Ecto neural progenitor cell (in vitro differentiated cells): ENCODE results near the gene UQCR11.
"Not testable (repeated sequence)": the region's sequence is repeated elsewhere in the genome, so short reads cannot be mapped to it uniquely, and the experiment has no call there.

Experiments
- DNase-seq: peaks from one replicate; pipeline ENCODE4 v3.0.0-alpha.2; 2018; ENCODE audit warnings: low spot score

UQCR11 gene

DNA sequence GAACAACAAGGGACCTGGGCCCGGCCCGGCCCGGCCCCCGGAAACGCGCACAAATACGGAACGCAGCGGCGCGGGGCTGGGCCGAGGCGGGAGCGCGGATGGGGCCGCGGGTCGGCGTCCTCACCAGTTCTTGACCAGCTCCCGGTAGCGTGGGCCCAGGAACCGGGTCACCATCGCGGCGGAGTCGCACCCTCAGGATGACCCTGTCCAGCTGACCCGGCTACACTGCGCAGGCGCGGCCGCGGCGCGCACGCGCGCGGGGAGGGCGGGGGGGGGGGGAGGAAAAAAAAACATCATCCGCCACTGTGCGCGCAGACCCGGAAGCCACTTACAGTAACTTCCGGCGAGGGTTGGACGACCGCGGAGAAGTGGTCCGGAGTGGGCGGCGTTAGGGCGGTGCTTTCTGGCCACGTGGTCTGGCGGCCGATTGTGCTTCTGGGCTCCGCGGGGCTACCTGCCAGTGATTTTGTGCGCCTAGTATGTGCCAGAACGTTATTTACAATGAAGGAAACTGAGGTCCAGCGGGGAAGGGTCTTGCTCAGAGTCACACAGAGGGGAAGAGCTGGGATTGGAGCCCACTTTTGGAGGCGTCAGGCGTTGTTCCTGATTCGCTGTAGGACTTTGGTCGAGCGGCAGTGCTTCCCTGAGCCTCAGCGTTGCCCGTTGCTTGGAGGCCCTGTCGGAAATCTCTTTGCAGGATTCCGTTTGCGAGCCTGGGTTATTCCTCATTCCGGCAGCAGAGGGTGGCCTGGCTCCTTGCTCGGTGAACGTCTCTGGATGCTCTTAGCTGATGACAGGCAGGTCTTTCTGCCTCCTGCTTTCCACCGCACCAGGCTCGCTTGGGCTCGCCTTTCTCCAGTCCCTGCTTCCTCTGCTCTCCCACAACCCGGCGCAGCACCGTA is at the start of gene UQCR11:
Gene UQCR11 (minus strand): TSS at position 227 of the 902 bp plus-strand sequence. CDS start 53 bp downstream, at position 174.
- peak; percentile 96 for DNase-seq

DNA sequence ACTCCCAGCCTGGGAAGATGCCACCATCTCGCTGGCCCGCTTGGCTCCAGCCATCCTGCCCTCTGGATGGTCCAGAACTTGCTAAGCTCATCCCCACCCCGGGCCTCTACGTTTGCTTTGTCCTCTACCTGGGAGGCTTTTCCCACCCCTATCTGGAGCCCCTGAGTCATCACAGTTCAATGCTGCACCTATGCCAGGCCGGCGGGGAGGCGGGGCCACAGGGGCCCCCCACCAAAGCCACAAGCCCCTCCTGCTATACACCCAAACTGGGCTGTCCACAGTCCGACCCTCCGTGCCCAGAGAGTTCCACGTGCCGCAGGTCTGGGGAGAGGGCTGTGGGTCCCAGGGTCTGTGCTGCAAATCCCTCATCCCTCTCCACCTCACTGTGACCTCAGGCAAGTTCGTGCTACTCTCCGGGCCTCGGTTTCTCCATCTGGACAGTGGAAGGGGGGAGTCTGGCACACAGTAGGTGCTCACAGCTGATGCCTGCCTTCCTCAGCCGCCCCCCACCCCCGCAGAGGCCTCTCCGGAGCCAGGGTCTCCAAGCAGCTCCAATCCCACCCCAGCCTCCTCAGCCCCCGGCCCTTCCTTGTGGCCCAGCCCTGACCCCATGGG is 49.0 kb upstream of the UQCR11 start:
- no peak for DNase-seq

DNA sequence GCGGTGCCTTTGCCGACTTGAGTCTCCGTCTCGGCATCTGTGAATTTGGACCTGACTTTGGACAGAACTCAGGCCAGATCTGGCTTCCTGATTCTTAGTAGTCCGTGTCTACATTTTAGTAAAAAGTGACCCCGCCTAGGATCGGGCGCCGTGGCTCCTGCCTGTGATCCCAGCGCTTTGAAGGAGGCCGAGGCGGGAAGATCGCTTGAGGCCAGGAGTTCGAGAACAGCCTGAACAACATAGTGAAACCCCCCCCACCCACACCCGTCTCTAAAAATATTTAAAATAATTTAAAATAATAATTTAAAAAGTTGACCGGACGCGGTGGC is 48.0 kb upstream of the UQCR11 start:
- no peak for DNase-seq

GRCh38 chr19:1652471-1653299 is 47.4 kb upstream of the UQCR11 start, which contains the start of gene TCF3:
TCF3 (minus strand) TSS chr19:1652615; CDS start chr19:1650248, 2,367 bp downstream.
- peak; percentile 99 for DNase-seq

GRCh38 chr19:1651568-1652291 is 46.5 kb upstream of the UQCR11 start:
- peak; percentile 71 for DNase-seq

DNA sequence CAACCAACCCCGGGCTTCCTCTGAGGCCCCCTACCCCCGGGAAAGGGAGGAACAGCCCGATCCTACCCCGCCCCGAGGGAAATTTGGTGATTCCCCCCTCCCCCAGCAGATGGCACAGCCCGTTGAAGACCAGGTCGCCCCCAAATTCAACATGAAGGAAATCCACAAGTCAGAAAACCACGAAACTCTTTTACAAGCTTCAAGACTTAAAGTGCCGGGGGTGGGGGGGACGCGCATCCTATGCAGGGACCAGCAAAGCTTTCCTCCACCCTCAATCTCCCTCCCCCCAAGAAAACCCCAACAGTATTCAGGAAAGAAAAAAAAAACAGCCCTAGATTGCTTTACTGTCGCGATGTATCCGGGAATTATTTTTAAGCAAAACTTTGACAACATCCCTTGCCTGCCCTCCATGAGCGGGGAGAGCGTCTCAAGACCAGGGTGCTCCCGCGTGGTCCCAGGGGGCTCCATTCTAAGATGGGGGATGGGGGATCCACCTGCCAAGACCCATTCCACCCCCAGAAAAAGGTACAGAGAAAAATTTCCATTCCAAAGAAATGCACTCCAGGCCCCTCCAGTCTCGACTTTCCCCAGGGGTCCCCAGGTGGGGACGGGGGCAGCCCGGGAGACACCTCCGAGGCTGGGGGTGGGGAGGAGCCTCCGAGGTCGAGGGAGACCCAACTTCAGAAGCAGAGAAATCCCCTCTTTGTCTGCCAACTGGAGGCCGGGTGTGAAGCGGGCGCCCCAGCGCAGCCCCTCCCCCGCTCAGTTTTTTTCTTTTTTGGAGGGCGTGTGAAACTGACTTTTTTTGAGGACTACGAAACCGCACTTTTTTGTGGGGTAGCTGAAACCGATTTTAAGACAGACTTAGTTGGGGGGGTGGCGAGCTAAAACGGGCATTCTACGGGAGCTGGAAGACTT is 45.6 kb upstream of the UQCR11 start:
- DNase-seq, result no peak

DNA sequence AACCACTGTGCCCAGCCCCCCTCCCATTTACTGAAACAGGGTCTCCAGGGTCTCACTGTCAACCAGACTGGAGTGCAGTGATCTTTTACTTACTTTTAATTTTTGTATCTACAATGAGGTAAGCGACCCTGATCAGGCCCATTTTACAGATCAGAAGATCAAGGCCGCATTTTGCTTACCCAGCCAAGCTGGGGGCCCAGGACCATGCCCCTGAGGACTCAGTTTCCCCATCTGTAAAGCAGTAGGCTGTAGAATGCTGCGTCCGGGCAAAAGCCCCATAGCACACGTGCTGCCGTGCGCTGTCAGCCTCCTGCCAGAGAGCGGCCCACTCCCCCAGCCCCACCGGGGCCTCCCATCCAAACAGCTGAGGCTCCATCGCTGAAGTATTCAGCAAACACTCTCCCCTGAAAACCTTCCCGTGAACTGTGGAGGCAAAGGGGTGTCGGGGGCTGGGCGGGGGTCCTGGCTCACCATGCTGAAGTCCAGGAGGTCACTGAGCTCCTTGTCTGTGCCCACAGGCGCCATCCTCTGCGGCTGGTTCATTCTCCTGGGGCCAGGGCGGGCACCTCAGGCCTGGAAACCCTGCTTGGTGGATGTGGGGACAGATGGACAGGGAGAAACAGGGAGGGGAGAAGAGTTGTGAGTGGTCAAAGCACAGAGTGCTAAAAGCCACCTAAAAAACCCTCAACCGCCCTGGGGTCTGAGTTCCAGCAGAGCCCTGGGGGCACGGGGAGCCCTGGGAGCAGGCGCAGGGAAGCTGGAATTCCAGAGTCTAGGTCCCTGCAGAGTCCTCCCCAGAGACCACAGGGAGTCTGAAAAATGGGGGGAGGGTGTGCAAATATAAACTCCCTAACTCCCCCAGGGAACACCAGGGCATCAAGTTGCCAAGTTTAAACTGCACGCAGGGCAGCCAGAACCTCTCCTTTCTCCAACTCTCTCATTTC is 44.7 kb upstream of the UQCR11 start:
- DNase-seq, result no peak

DNA sequence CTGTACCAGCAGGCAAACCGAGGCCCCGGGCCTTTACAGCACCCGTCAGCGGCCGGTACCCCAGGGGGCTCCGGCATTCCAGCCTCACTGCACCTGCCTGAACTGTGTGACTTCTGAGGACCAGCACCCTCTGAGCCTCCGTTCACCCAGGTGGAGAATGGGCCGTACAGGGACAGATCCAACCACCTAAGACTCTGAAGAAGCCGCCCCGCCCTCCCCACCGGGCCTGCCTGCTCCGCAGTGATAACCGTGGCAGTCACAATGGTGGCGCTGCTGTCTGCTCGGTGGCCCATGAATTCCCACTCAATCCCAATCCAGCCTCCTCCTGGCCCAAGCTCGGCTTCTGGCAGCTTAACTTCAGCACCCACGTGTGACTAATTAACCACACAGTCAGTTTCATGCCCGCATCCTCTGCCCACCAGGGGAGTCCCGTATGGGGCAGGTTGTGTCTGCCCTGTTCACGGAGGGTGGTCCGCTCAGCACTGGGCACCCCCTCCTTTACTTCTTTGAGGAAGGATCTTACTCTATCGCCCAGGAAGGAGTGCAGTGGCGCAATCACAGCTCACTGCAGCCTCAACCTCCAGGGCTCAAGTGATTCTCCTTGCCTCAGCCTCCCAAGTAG is 43.8 kb upstream of the UQCR11 start:
- DNase-seq, result no peak

DNA sequence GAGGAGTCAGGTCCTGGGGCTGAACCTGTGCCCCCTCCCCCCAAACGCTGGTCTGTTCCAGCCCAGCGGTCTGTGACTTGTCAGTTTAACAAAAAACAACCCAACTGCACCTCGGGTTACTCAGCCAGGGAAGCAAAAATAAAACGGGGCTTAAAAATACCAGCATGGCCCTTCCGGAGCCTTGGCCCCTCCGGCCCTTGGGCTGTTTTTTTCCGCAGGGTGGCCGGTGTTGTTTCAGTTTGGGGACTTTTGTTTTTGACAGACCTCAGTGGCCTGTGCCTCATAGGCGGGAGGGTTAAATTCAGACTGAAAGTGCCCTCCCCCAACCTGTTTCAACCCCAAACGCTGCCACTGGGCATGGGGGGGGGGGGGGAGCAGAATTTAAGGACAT is 43.2 kb upstream of the UQCR11 start:
- no peak for DNase-seq

DNA sequence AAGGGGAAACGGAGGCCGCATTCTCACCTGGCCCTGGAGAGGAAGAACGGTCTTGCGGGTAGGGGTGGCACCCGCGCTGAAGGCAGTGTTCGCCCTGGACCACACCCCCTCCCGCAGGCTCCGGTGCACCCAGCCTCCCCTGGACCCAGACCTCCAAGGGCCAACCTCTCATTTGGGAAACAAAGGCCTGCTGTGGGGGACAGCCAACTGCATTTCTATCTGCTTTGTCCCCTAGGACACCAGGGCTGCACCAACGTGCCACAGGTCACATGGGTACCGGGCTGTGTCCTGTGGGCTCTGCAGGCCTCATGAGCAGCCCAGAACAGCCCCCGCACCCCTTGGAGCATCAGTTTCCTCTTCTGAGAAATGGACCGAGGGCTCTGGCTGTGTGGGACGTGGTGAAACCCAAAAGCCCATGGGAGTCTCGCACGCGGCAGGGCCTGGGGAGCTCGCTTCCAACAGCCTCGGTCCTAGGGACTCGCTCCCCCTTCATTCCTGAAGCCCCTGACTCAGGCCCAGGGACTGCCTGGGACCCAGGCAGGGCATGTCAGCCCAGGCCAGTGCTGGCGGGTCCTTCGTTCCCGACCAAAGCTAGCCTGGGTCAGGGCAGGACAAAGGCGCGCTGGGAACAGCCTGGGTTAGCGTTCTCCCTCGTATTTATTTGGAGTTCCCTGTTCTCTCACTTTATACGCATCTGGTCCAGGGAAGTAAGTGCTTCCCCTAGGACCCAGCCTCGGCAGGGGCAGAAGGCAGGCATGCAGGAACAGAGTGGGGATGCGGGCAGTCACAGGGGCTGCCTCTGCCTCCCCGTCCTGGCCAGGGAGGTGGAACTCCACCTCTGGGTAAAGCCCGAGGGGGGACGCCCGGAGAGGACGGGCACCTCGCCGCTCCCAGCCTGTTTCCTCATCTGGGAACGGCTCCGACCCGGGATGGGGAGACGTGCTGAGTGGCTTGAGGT is 42.5 kb upstream of the UQCR11 start:
- DNase-seq, result no peak

DNA sequence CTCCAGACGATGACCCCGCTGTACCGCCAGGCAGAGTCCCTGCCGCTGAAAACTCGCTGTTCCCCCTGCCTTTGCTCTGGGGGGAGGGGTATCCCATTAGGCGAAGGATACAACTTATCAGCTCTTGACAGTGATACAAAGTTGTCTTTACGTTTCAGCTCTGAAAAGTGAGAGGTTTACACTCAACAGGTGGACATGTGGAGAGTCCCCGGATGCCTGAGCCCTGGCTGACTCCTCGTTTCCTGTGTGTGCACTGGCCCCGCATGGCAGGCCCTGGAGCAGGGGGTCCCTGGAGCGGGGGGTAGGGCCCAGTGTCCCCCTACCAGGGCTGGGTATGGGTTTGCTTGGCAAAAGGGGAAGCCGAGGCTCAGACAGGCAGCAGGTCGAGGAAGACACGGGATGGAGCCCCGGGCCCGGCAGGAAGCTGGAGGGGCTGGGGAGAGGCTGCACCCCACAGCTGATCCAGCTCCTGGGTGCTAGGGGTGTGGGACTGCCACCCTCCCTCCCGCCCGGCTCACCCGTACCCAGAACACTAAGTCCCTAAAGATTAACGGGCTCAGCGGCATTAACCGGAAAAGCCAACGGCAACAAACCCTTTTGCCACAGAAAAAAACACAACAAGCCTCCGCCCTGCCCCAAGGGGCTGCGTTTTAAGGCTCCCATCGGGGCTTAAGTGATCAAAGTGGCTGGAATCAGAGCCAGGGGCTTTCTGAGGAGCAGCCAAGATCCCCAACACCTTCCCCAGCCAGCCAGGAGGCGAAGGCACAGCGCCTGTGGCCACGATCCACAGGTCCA is 41.6 kb upstream of the UQCR11 start:
- no peak for DNase-seq

DNA sequence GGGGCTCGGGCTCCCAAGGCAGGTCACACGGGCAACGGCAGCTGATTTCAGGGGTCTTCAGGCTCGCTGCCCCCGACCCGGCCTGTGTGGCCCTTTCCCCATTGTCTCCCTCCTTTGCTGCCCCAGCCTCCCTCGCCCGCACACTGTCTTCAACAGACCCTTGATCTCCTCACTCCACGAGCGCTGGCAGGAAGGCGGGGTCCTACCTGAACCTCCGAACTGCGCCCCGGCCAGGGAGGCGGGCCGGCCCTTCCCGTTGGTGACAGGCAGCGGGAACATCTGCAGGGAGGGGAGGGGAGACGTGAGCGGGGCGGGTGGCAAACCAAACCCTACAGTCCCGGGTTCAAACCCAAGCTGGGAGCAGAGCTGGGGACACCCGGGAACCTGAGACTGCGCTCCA is 40.9 kb upstream of the UQCR11 start:
- DNase-seq, result no peak

GRCh38 chr19:1645299-1645698 is 40.0 kb upstream of the UQCR11 start:
- DNase-seq, result no peak

- no peak for DNase-seq
Observed at GRCh38 chr19:1644070-1644469, 38.8 kb upstream of the UQCR11 start.

DNA sequence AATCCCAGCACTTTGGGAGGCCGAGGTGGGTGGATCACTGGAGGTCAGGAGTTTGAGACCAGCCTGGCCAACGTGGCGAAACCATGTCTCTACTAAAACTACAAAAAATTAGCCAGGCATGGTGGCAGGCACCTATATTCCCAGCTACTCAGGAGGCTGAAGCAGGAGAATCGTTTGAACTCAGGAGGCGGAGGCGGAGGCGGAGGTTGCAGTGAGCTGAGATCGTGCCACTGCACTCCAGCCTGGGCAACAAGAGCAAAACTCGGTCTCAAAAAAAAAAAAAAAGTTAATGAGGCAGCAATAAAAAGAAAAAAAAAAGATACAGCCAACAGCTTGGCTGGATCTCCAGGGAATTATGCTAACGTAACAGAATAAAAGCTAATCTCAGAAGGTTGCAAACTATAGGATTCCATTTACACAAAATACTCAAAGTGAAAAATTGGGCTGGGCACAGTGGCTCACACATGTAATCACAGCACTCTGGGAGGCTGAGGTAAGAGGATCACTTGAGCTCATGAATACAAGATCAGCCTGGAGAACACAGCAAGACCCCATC is 35.7 kb upstream of the UQCR11 start:
- not testable (repeated sequence) for DNase-seq

- DNase-seq, result no peak
Observed at GRCh38 chr19:1636325-1637236, 31.3 kb upstream of the UQCR11 start.
